Astrocyte (in vitro differentiated cells and primary cell): ENCODE results near the gene CYSTM1. TPM values are rescaled to one million over a fixed set of nuclear protein-coding genes. Genes with fewer than 3 reads are reported as not detected.

Experiments
- DNase-seq: peaks from one replicate; pipeline ENCODE4 v3.0.0-alpha.2; 2010; ENCODE audit warnings: low read depth
- FAIRE-seq: peaks from 2 replicates; lab custom pipeline; 2011; peaks lifted over from hg19 to GRCh38; lab: Jason Lieb, UNC
- H2AFZ ChIP-seq: 2 replicates; pipeline ENCODE4 v1.6.0; 2012; ENCODE audit warnings: low read depth, low read length, inconsistent platforms
- H3K27ac ChIP-seq: 2 replicates; pipeline ENCODE4 v1.5.1; 2011; ENCODE audit warnings: low read depth, low read length, inconsistent platforms
- H3K27me3 ChIP-seq: 2 replicates; pipeline ENCODE4 v1.6.0; 2011; ENCODE audit warnings: low read length, inconsistent platforms; ENCODE audit not compliant: insufficient read depth
- H3K36me3 ChIP-seq: 2 replicates; pipeline ENCODE4 v1.5.1; 2011; ENCODE audit warnings: low read length, inconsistent platforms; ENCODE audit not compliant: insufficient read depth
- H3K4me1 ChIP-seq: 2 replicates; pipeline ENCODE4 v1.5.1; 2011; ENCODE audit warnings: low read length, inconsistent platforms; ENCODE audit not compliant: insufficient read depth
- H3K4me2 ChIP-seq: 2 replicates; pipeline ENCODE4 v1.6.0; 2012; ENCODE audit warnings: low read length, inconsistent platforms
- H3K4me3 ChIP-seq: 2 replicates; pipeline ENCODE4 v1.5.1; 2011; ENCODE audit warnings: low read depth, mild to moderate bottlenecking, low read length, inconsistent platforms; ENCODE audit not compliant: insufficient read depth
- H3K79me2 ChIP-seq: 2 replicates; pipeline ENCODE4 v1.6.0; 2012; ENCODE audit warnings: mild to moderate bottlenecking, low read length, inconsistent platforms; ENCODE audit not compliant: insufficient read depth
- H3K9ac ChIP-seq: 2 replicates; pipeline ENCODE4 v1.6.0; 2012; ENCODE audit warnings: mild to moderate bottlenecking, low read length, inconsistent platforms
- H3K9me3 ChIP-seq: 2 replicates; pipeline ENCODE4 v1.5.1; 2012; ENCODE audit warnings: low read depth, mild to moderate bottlenecking, low read length, inconsistent platforms; ENCODE audit not compliant: insufficient read depth
- H4K20me1 ChIP-seq: 2 replicates; pipeline ENCODE4 v1.6.0; 2012; ENCODE audit warnings: low read length, inconsistent platforms; ENCODE audit not compliant: insufficient read depth
- H3K27ac Mint-ChIP-seq: one replicate; pipeline ENCODE4 v1.8.0; 2021; ENCODE audit warnings: mild to moderate bottlenecking, mixed read lengths; ENCODE audit not compliant: unreplicated experiment
- H3K27me3 Mint-ChIP-seq: one replicate; pipeline ENCODE4 v1.8.0; 2021; ENCODE audit warnings: low read depth, mixed read lengths; ENCODE audit not compliant: unreplicated experiment
- H3K36me3 Mint-ChIP-seq: one replicate; pipeline ENCODE4 v1.8.0; 2021; ENCODE audit warnings: low read depth, mixed read lengths; ENCODE audit not compliant: unreplicated experiment
- H3K4me1 Mint-ChIP-seq: one replicate; pipeline ENCODE4 v1.8.0; 2021; ENCODE audit warnings: low read depth, mixed read lengths; ENCODE audit not compliant: unreplicated experiment
- H3K4me3 Mint-ChIP-seq: one replicate; pipeline ENCODE4 v1.8.0; 2021; ENCODE audit warnings: mild to moderate bottlenecking, moderate library complexity, mixed read lengths; ENCODE audit not compliant: unreplicated experiment
- H3K9me3 Mint-ChIP-seq: one replicate; pipeline ENCODE4 v1.8.0; 2021; ENCODE audit warnings: mild to moderate bottlenecking, mixed read lengths; ENCODE audit not compliant: unreplicated experiment
- EZH2 ChIP-seq: IDR thresholded peaks from 2 replicates; pipeline ENCODE4 v1.6.1; 2012; ENCODE audit warnings: mild to moderate bottlenecking, low read length, inconsistent platforms; ENCODE audit not compliant: insufficient read depth
- total RNA-seq: library from RNA; stranded (reverse); gene quantifications from 2 replicates; pipeline ENCODE4 v1.2.1, GENCODE V29; 2021
- TF ChIP-seq, protein P1 (sequence below): IDR thresholded peaks from 2 replicates; pipeline ENCODE4 v1.5.1; 2011; ENCODE audit warnings: low read depth, mild to moderate bottlenecking, inconsistent platforms, low read length, moderate library complexity; ENCODE audit not compliant: insufficient read depth

CYSTM1 gene
- total RNA-seq, 1 donor from 2014 or later: 46.3 TPM

DNA sequence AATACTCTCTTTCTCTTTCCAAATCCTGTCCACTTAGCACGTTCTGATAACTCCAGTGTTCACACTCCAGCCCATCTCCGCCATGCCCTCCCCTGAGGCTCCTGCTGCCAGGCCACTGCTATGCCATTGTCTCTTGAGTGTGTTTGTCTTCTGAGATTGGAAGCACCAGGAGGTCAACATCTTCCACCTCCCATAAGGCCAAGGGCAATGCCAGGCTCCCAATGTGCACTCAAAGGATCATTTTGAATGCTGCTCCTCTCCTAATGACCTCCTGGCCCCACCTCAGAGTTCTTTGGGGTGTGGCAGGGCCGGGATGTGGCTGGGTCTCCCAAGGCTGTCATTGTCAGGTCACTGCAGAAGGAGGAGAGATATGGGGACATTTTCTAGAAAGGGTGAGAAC, 29.7 kb upstream of the CYSTM1 start:
- Histone ChIP-seq H2AFZ (peak overlapping the region; percentile 32), H3K79me2 (peaks cover 2% of the 10 kb centered on the region), H3K36me3 (no peaks in the 10 kb centered on the region), H3K4me2 (peak overlapping the region; percentile 94), H3K4me1 (no peaks in the 10 kb centered on the region), H4K20me1 (peaks cover 92% of the 10 kb centered on the region), H3K4me3 (no peak overlapping the region), H3K9ac (no peak overlapping the region), H3K27me3 (peaks cover 10% of the 10 kb centered on the region), H3K27ac (no peak overlapping the region), H3K9me3 (no peaks in the 10 kb centered on the region)
- FAIRE-seq (no peak), DNase-seq (no peak)
- TF ChIP-seq EZH2: no peak
- TF ChIP-seq, protein P1, sequence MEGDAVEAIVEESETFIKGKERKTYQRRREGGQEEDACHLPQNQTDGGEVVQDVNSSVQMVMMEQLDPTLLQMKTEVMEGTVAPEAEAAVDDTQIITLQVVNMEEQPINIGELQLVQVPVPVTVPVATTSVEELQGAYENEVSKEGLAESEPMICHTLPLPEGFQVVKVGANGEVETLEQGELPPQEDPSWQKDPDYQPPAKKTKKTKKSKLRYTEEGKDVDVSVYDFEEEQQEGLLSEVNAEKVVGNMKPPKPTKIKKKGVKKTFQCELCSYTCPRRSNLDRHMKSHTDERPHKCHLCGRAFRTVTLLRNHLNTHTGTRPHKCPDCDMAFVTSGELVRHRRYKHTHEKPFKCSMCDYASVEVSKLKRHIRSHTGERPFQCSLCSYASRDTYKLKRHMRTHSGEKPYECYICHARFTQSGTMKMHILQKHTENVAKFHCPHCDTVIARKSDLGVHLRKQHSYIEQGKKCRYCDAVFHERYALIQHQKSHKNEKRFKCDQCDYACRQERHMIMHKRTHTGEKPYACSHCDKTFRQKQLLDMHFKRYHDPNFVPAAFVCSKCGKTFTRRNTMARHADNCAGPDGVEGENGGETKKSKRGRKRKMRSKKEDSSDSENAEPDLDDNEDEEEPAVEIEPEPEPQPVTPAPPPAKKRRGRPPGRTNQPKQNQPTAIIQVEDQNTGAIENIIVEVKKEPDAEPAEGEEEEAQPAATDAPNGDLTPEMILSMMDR: no peak
- Mint-ChIP-seq H3K4me3 (peak overlapping the region; percentile 73), H3K4me1 (no peaks in the 10 kb centered on the region), H3K27me3 (peaks cover 59% of the 10 kb centered on the region), H3K36me3 (no peaks in the 10 kb centered on the region), H3K9me3 (peaks cover under 1% of the 10 kb centered on the region), H3K27ac (no peak overlapping the region)

DNA sequence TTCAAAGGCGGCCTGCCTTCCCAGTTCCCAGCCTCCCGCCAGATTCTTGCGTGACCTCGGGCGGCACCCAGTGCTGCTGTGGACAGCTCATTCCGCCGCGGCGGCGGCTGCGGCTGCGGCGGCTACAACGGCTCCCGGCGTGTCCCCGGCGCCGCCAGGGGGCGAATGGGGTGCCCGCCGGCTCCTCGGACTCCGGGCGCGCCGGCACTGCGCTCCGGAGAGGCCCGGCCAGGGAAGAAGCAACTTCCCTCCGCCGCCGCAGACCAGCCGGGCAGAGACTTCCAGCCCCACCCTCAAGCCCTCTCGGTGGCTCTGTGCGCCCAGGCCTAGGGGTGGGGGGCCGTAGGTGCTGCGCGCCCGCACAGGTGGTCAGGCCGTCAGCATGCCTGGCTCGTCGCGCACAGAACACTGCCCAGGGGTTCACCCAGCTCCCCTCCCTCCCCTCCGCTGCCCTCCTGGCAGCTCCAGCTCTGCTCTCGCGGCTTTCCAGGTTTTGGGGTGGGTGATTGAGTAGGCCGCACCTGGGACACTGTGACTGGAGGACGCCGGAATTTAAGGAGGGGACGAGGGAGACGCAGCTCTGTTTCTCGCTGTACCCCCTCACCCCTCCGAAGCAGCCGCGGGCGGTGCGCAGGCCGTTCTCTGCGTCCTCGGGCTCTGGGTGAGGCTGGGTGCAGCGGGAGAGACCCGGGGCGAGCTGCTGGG, 29.0 kb upstream of the CYSTM1 start:
- Histone ChIP-seq H4K20me1 (peaks cover 87% of the 10 kb centered on the region), H2AFZ (peak overlapping the region; percentile 55), H3K4me2 (peak overlapping the region; percentile 94), H3K27me3 (peaks cover 10% of the 10 kb centered on the region), H3K36me3 (no peaks in the 10 kb centered on the region), H3K4me1 (no peaks in the 10 kb centered on the region), H3K4me3 (peak overlapping the region; percentile 50), H3K79me2 (peaks cover 2% of the 10 kb centered on the region), H3K9ac (peak overlapping the region; percentile 43), H3K27ac (no peak overlapping the region), H3K9me3 (no peaks in the 10 kb centered on the region)
- FAIRE-seq (no peak), DNase-seq (peak; percentile 35)
- Mint-ChIP-seq H3K4me3 (peak overlapping the region; percentile 73), H3K4me1 (no peaks in the 10 kb centered on the region), H3K9me3 (no peaks in the 10 kb centered on the region), H3K27ac (no peak overlapping the region), H3K27me3 (peaks cover 57% of the 10 kb centered on the region), H3K36me3 (no peaks in the 10 kb centered on the region)
- TF ChIP-seq EZH2: no peak
- TF ChIP-seq, protein P1: peak; percentile 29

DNA sequence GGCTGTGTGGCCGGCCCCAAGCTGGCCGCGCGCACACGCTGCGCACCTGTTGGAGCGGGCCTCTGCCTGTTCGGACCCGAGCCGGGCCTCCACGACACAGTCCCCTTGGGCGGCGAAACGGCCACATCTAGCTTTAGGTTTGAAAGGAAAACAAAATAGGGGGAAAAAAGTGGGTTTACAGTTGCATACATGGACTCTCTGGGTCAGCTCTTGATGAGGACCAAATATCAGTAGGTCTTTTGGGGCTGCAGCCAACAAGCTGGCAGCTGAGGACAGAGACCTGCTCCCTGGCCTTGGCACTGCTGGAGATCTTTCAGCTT, 28.5 kb upstream of the CYSTM1 start:
- no peak overlapping the region for H3K9ac ChIP-seq
- DNase-seq: no peak
- no peaks in the 10 kb centered on the region for H3K4me1 Mint-ChIP-seq
- H3K9me3 ChIP-seq: no peaks in the 10 kb centered on the region
- no peaks in the 10 kb centered on the region for H3K9me3 Mint-ChIP-seq
- H3K79me2 ChIP-seq: peaks cover 2% of the 10 kb centered on the region
- no peak for TF ChIP-seq EZH2
- TF ChIP-seq, protein P1: no peak
- no peaks in the 10 kb centered on the region for H3K36me3 ChIP-seq
- no peaks in the 10 kb centered on the region for H3K4me1 ChIP-seq
- H3K4me3 ChIP-seq: no peak overlapping the region
- peak overlapping the region; percentile 57 for H3K4me3 Mint-ChIP-seq
- H4K20me1 ChIP-seq: peaks cover 87% of the 10 kb centered on the region
- FAIRE-seq: no peak
- no peak overlapping the region for H3K27ac ChIP-seq
- no peaks in the 10 kb centered on the region for H3K36me3 Mint-ChIP-seq
- H3K27me3 ChIP-seq: peaks cover 10% of the 10 kb centered on the region
- H3K27ac Mint-ChIP-seq: no peak overlapping the region
- H2AFZ ChIP-seq: peak overlapping the region; percentile 55
- peaks cover 54% of the 10 kb centered on the region for H3K27me3 Mint-ChIP-seq
- H3K4me2 ChIP-seq: peak overlapping the region; percentile 94
